IPS DF 4.7 (cell line): ENCODE measurements around the gene MBP.

Source experiments
- DNase-seq: peaks from one replicate; pipeline ENCODE4 v3.0.0-alpha.2; 2013; ENCODE audit warnings: low spot score; ENCODE audit errors: extremely low read depth

MBP gene

GRCh38 chr18:77066101-77066500 is 66.5 kb downstream of the MBP start:
- DNase-seq: no peak

- no peak for DNase-seq
Measured at GRCh38 chr18:77065221-77065981, 67.2 kb downstream of the MBP start.

- no peak for DNase-seq
Measured at GRCh38 chr18:77063260-77063659, 69.3 kb downstream of the MBP start.

GRCh38 chr18:77062518-77063003 is 70.0 kb downstream of the MBP start:
- no peak for DNase-seq

- DNase-seq: no peak
Measured at GRCh38 chr18:77061946-77062517, 70.6 kb downstream of the MBP start.

GRCh38 chr18:77061281-77061945 is 71.2 kb downstream of the MBP start:
- no peak for DNase-seq

- no peak for DNase-seq
Measured at GRCh38 chr18:77060151-77060550, 72.4 kb downstream of the MBP start.

- DNase-seq: no peak
Measured at GRCh38 chr18:77059294-77059916, 73.2 kb downstream of the MBP start.

GRCh38 chr18:77058290-77058835 is 74.2 kb downstream of the MBP start:
- no peak for DNase-seq

GRCh38 chr18:77057006-77057395 is 75.6 kb downstream of the MBP start:
- DNase-seq: no peak

GRCh38 chr18:77056344-77057005 is 76.1 kb downstream of the MBP start:
- no peak for DNase-seq

- DNase-seq: no peak
Measured at GRCh38 chr18:77055429-77056300, 76.9 kb downstream of the MBP start.

- no peak for DNase-seq
Measured at GRCh38 chr18:77054606-77055428, 77.8 kb downstream of the MBP start.

- DNase-seq: no peak
Measured at GRCh38 chr18:77054288-77054605, 78.3 kb downstream of the MBP start.

GRCh38 chr18:77053616-77054287 is 78.8 kb downstream of the MBP start:
- DNase-seq: no peak

- no peak for DNase-seq
Measured at GRCh38 chr18:77052983-77053309, 79.6 kb downstream of the MBP start.

- DNase-seq: no peak
Measured at GRCh38 chr18:77052297-77052982, 80.1 kb downstream of the MBP start.

GRCh38 chr18:77051581-77052296 is 80.8 kb downstream of the MBP start:
- no peak for DNase-seq
